ENCODE results near the gene PKMYT1. TPM values are rescaled to one million over a fixed set of nuclear protein-coding genes. Genes with fewer than 3 reads are reported as not detected.

The PKMYT1 gene
- total and polyA plus RNA-seq, 2 of the 4 experiments (the other 2 are of a cell fraction) = 1.8 to 14.9 TPM

GRCh38 chr16:3022208-3022683, 42.0 kb upstream of the PKMYT1 start:
- intact Hi-C loops (cut with micrococcal nuclease) = loop anchor here (1.0 kb wide), 1 partner anchor 39 kb away; no protein-coding TSS in a partner anchor
- Histone ChIP-seq H3K18ac (ENCODE audit: low read depth, low read length) (peak overlapping the region; percentile 96), H4K8ac (ENCODE audit: low read depth in 2 of 2, low read length in 2 of 2) (peak overlapping the region; percentile 98), H4K5ac (ENCODE audit: low read depth, low read length) (peak overlapping the region; percentile 90), H3K9me3 (ENCODE audit: control insufficient read depth, insufficient read depth, low read length) (no peaks in the 10 kb centered on the region), H3K9me1 (ENCODE audit: insufficient read depth, low read length) (no peaks in the 10 kb centered on the region), H2AK5ac (ENCODE audit: low read depth, low read length) (peak overlapping the region; percentile 99), H2BK120ac (ENCODE audit: low read depth, low read length) (peak overlapping the region; percentile 93), H3K36me3 (ENCODE audit: control insufficient read depth, insufficient read depth, low read length) (peaks cover 22% of the 10 kb centered on the region), H3K56ac (ENCODE audit: extremely low read depth, insufficient read depth, low read length) (peak overlapping the region; percentile 100), H3K9ac (ENCODE audit: low read depth, low read length) (peak overlapping the region; percentile 99), H2BK5ac (ENCODE audit: low read depth, low read length, poor library complexity, severe bottlenecking) (peak overlapping the region; percentile 99), H3K4me2 (ENCODE audit: low read depth, low read length) (peak overlapping the region; percentile 95), H3K27ac (ENCODE audit: insufficient read depth, low read length) (peak overlapping the region; percentile 100), H4K20me1 (ENCODE audit: insufficient read depth, low read length) (peaks cover 31% of the 10 kb centered on the region), H3K4me3 (ENCODE audit: insufficient read depth, low read depth, low read length) (peak overlapping the region; percentile 77), H4K91ac (ENCODE audit: insufficient read depth, low read depth, low read length) (peak overlapping the region; percentile 99), H2BK15ac (ENCODE audit: low read depth, low read length) (peak overlapping the region; percentile 87; the same call in 2 of the 3 replicates), H2AFZ (replicated peaks; ENCODE audit: low read length, poor library complexity) (peak overlapping the region; percentile 16), H2BK20ac (ENCODE audit: low read depth, low read length) (peak overlapping the region; percentile 75), H3K79me1 (ENCODE audit: low read depth in 1 of 2, low read length in 2 of 2) (peaks cover 0 to 27% of the 10 kb centered on the region in 2 experiments; a peak in 2 of 4 replicates), H3K4ac (ENCODE audit: low read depth, low read length) (peak overlapping the region; percentile 99), H3K27me3 (ENCODE audit: control insufficient read depth, insufficient read depth, low read length) (no peaks in the 10 kb centered on the region), H2AK9ac (replicated peaks; ENCODE audit: low read depth, low read length, poor library complexity) (peak overlapping the region; percentile 93), H3K4me1 (ENCODE audit: control insufficient read depth, insufficient read depth, low read length) (peaks cover 11% of the 10 kb centered on the region), H3K14ac (replicated peaks; ENCODE audit: low read depth, low read length) (peak overlapping the region; percentile 98), H3K23ac (ENCODE audit: low read depth, low read length) (peak overlapping the region; percentile 100)
- WGBS, 2 experiments (ENCODE audit: extremely low coverage in 2 of 2, insufficient read length in 1 of 2) = no CpG with 5 or more reads among the region's 8 CpGs
- ChIA-PET POLR2A (ENCODE audit: unreplicated experiment) (interaction anchor here (1.4 to 2.0 kb wide), 2 partner anchors 9 to 10 kb away, joined by 3 to 7 read pairs; partner anchors contain the start of gene CLDN9), CTCF (interaction anchor here (2.7 kb wide), 1 partner anchor 9 kb away, joined by 12 read pairs; no protein-coding TSS in a partner anchor)
- DNase-seq = peak; percentile 95
- ATAC-seq (ENCODE audit: low read depth) = peak; percentile 15
- BruUV-seq (replicated peaks) = no TSS peak
- dilution Hi-C loops (cut with HindIII; ENCODE audit: low sequenced_read_pairs, unreplicated experiment) = no loop called here
- in situ Hi-C loops (cut with MboI; ENCODE audit: low sequenced_read_pairs) = no loop called here
- TF ChIP-seq USF2 (IDR thresholded peaks at IDR 0.05; ENCODE audit: low read depth, low read length) = peak; percentile 0; the same call in 1 of the 2 replicates
- TF ChIP-seq CTCF (conservative IDR thresholded peaks at IDR 0.05; ENCODE audit: low read depth, low read length) = no peak
- TF ChIP-seq POLR2A (IDR thresholded peaks at IDR 0.05; ENCODE audit: low read depth, low read length) = peak; percentile 23; the same call in 1 of the 2 replicates
- no peak for TF ChIP-seq SMC3 (IDR thresholded peaks at IDR 0.05; ENCODE audit: low read depth, low read length)
- peak; percentile 31; the same call in 1 of the 2 replicates for TF ChIP-seq NFE2L2 (IDR thresholded peaks at IDR 0.05; ENCODE audit: low read depth, low read length)
- TF ChIP-seq RAD21 (IDR thresholded peaks at IDR 0.05; ENCODE audit: low read length) = no peak
- TF ChIP-seq CHD1 (IDR thresholded peaks at IDR 0.05; ENCODE audit: low read depth, low read length) = no peak; the same call in 1 of the 2 replicates
- TF ChIP-seq MAFK (IDR thresholded peaks at IDR 0.05; ENCODE audit: low read depth, low read length) = no peak
- TF ChIP-seq CEBPB (IDR thresholded peaks at IDR 0.05; ENCODE audit: low read depth, low read length) = no peak
- TF ChIP-seq MAZ (IDR thresholded peaks at IDR 0.05; ENCODE audit: borderline replicate concordance, low read depth, low read length) = peak; percentile 90
- TF ChIP-seq RCOR1 (IDR thresholded peaks at IDR 0.05; ENCODE audit: insufficient replicate concordance, low read length) = no peak
- TF ChIP-seq MXI1 (IDR thresholded peaks at IDR 0.05; ENCODE audit: borderline replicate concordance, low read depth, low read length) = no peak
- no peak for TF ChIP-seq ELK1 (IDR thresholded peaks at IDR 0.05; ENCODE audit: borderline replicate concordance, low read depth, low read length)
- TF ChIP-seq FOS (IDR thresholded peaks at IDR 0.05; ENCODE audit: low read depth, low read length) = peak; percentile 99
- TF ChIP-seq BHLHE40 (IDR thresholded peaks at IDR 0.05; ENCODE audit: low read depth, low read length) = peak; percentile 24; the same call in 1 of the 2 replicates
